Measurements from ENCODE around the gene PEX11G.

GRCh38 chr19:7515110-7515644 lies 26.3 kb upstream of the PEX11G start:
- TF ChIP-seq CTCF (IDR thresholded peaks at IDR 0.05) (no peak), POLR2A (IDR thresholded peaks at IDR 0.05) (no peak)

Measured in body of pancreas (tissue), 4 donors.